GM10266 (cell line): ENCODE results near the gene CHDH.

Source experiments
- DNase-seq: peaks from one replicate; pipeline ENCODE4 v3.0.0; 2012; ENCODE audit errors: extremely low spot score
- TF ChIP-seq, protein P1 (sequence below): IDR thresholded peaks from 2 replicates; pipeline ENCODE4 v1.5.1; 2012; ENCODE audit warnings: mild to moderate bottlenecking, low read depth; ENCODE audit not compliant: control insufficient read depth, insufficient read depth; ENCODE audit errors: missing control alignments

The CHDH gene

DNA sequence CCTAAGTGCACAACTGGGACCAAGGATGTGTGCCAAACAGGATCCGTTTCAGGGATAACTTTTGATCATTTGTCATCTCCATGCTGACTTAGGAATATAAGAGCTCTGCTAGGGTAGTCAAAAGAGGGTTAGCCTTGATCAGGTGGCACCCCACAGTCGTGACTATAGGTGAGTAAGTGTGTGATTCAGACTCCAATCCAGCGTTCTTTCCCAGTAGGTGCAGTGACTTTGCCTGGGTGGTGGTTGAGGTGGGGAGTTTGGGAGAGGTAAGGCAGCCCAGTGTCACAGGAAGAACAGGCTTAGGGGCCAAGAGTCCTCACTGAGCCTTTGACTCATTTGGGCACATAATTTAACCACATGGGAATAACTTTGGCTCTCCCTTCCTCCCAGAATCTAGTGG is 51.0 kb downstream of the CHDH start:
- TF ChIP-seq, protein P1, sequence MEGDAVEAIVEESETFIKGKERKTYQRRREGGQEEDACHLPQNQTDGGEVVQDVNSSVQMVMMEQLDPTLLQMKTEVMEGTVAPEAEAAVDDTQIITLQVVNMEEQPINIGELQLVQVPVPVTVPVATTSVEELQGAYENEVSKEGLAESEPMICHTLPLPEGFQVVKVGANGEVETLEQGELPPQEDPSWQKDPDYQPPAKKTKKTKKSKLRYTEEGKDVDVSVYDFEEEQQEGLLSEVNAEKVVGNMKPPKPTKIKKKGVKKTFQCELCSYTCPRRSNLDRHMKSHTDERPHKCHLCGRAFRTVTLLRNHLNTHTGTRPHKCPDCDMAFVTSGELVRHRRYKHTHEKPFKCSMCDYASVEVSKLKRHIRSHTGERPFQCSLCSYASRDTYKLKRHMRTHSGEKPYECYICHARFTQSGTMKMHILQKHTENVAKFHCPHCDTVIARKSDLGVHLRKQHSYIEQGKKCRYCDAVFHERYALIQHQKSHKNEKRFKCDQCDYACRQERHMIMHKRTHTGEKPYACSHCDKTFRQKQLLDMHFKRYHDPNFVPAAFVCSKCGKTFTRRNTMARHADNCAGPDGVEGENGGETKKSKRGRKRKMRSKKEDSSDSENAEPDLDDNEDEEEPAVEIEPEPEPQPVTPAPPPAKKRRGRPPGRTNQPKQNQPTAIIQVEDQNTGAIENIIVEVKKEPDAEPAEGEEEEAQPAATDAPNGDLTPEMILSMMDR = no peak
- no peak for DNase-seq

DNA sequence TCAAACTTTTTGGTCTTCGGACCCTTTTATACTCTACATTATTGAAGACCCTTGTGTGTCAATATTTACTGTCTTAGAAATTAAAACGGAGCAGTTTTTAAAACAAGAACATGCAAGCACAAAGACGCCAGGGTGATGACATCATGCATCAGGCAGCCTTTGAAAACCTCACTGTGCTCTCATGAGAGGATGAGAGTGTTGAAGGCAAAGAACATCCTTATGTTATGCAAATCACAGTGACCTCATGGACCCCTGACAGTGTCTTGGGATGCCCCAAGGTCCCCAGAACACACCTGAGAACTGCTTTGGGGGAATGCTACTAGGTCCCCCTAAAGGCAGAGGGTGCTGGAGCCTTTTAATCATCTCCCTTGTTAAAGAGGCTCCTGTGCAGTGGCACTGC is 51.6 kb downstream of the CHDH start:
- no peak for DNase-seq
- TF ChIP-seq, protein P1 = no peak

GRCh38 chr3:53792866-53793265 is 53.4 kb downstream of the CHDH start:
- DNase-seq = no peak
- TF ChIP-seq, protein P1 = no peak

GRCh38 chr3:53791317-53791716 is 54.9 kb downstream of the CHDH start:
- no peak for DNase-seq
- TF ChIP-seq, protein P1 = no peak

DNA sequence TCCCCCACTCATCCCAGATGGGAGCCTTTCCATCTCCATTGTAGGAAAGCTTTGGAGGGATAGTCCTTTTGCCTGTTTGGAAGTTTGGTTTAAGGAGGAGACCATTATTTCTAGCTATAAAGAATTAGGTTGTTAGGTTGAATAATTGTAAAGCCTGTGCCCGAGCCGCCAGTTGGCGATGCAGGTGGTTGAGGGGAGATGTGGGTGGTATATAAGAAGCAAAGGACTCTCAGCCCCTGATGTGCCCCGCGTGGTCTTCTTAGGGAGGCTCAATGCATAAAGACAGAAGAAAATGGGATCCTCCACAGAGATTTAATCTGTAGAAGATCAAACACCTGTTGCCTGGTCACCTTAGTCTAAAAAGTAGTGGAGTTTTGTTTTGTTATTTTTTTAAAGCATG is 55.7 kb downstream of the CHDH start:
- no peak for DNase-seq
- TF ChIP-seq, protein P1 = no peak

DNA sequence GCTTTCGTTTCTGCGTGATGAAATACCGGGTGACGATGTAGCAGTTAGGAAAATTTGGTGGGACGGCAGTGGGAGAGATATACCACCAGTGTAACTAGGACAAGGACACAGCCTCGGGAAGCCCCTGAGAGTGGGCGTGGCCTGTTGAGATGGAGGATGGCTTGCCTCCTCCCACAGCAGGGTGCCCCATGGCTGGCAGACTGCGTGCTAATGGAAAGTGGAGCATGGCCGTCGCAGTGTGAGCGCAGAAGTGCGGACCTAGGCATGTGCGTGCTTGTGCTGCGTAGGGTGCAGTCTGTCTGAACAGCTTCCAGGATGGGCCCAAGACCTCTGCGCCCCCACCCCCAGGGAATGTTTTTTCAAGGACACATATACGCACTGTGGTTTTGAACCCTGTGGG is 56.8 kb downstream of the CHDH start:
- TF ChIP-seq, protein P1 = no peak
- DNase-seq = no peak

DNA sequence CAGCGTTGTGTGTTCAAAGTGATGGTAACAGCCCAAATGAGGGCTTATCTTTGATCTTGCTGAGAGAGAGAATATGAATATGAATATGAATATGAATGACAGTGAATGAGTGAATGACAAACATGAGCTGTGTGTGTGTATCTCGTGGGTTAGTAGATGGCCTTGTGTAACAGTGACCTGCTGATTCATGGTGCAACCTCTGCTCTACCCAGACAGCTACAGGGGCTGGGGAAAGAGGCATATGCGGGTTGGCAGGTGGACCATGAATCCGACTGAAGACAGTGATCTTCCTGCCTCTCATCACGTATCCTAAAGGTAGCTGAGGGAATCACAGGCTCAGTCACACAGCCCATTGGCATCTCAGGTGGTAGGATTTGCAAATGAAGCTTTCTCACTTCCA is 58.2 kb downstream of the CHDH start:
- DNase-seq = no peak
- TF ChIP-seq, protein P1 = no peak

DNA sequence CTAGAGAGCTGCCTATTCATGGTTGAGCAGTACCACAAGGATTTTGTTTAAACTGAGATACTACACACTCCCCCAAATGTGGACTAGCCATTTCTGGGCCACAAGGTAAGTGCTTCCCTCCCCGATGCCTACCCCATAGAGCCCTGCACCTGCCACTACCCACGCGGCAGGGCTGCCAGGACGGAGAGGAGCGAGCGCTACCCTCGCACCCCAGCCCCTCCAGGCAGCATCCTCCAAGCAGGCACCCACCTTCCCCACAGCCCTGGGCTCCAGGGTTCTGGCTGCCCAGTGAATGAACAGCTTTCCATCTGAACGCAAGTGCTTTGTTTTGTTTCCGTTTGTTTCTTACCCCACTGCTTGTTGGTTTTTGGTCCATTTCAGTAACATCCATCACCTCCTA is 59.2 kb downstream of the CHDH start:
- DNase-seq = no peak
- TF ChIP-seq, protein P1 = no peak
